Stimulated activated CD8-positive, alpha-beta memory T cell treated with anti-CD3 and anti-CD28 coated beads, Interleukin-15, amount 100 ng/mL, for 4 hours (primary cell): ENCODE results near the gene SMARCB1.

ENCODE experiments used
- DNase-seq, 2 donors: peaks; one replicate each; pipeline ENCODE4 v3.0.0-alpha.2; 2020; ENCODE audit warnings: low read depth in 2 of 2

Gene SMARCB1

DNA sequence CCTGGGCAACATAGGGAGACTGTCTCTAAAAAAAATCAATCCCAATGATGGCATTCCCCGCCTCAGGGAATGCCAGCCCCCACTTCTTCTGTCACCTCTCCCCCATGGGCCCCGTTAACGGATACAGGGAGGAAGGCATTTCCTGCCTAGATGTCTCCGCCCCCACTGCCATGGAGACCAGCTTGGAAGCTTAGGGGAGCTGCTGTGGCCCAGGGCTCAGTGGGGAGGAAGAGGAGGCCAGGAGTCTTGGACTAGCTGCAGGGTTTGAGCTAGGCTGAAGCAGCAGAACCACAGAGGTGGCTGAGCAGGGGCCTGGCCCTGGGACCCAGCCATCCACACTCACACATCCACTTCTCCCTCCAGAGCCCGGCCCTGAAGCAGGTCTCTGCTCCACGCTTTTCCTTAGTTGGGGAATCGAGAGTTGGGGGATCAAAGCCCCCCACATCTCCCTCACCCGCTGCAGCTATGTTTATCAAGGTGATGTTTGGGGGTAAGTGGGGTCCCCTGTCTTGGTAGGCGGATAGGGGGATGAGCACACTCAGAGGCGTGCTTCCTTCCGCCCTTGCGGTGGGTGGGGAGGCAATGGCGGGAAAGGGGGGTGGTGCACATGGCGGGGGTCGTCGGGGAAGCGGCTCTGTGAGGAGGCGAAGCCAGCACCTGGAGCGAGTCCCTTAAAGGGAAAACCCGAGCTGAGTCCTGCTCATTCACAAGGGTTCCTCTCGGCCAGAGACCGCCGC lies 23.8 kb upstream of the SMARCB1 start, which contains the start of gene C22orf15:
Gene C22orf15 (plus strand): TSS at position 149 of the 737 bp plus-strand sequence. CDS start 317 bp downstream, at position 466.
- DNase-seq = no peak

GRCh38 chr22:23763579-23763945 lies 23.2 kb upstream of the SMARCB1 start:
- DNase-seq = no peak

DNA sequence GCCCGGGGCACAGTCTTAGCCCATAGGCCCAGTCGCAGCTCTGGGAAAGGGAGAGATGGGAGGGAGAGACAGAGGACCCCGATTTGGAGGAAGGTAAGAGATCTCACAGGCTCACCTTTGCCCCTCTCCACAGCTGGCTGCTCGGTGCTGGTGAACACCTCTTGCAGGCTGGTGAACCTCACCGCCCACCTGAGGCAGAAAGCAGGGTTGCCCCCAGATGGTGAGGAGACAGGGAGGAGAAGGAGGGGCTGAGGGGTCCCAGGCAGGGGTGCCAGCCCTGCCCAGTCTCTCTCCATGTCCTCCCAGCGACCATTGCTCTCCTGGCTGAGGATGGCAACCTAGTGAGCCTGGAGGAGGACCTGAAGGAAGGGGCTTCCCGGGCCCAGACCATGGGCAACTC lies 22.8 kb upstream of the SMARCB1 start:
- no peak for DNase-seq

- no peak for DNase-seq
Observed at GRCh38 chr22:23764899-23765881, 21.6 kb upstream of the SMARCB1 start.

DNA sequence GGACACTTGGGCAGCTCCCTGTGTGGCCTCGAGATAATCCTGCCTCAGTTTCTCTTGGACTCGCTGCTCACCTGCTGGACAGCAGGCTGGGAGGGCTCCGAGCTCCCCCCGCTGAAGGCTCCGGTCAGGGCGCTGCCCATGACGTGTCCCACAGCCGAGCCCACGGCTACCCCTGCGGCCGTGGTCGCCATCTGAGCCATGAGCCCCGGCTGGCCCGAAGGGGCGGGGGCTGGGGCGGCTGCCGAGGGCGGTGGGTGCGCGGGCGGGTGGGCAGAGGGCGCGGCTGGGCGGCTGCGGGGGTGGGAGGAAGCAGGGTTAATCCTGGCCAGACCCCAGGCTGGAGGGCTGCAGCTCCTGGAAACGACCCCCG lies 19.5 kb upstream of the SMARCB1 start:
- no peak for DNase-seq

DNA sequence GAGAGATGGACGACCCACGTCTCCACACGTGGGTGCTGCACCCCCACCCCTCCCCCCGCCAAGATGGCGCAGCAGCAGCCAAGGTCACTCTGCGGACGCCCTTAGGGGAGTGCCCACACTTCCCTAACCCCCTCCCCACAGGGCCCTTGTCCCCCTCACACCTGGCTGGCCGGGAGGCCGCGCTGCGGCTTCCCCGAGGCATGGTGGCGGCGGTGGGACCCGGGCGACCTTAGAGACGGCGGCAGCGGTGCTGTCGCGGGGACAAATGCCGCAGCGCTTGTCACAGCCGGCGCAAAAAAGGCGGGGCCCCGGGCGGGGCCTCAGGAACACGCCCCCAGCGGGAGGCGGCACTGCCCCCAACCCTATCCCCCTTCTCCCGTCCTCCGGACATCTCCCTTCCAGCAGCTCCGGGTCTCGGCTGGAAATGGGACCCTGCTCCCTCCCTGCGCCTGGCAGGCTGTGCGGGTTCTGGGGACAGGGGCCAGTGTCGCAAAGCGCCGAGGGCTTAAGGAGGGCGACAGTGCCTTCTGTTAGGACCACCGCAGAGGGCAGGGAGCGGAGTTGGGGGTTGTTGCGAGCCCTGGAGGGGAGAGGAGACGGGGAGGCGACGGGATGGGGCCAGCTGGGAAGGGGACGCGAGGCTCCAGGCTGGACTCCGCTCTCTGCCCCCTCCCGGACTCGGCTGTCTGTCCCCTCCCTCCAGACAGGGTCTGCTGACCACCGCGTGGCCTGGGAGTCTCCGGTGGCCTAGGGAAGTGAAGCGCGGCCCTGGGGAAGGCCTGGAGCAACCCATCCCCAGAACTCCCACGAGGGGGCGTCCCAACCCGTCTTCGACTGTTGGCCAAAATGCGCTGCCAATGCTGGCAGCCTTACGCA lies 18.9 kb upstream of the SMARCB1 start, which contains the start of gene CHCHD10:
Gene CHCHD10 (minus strand): TSS at position 300 of the 876 bp plus-strand sequence. CDS start 98 bp downstream, at position 202.
- peak in 1 of 2 donors; percentile 52 for DNase-seq

- DNase-seq = no peak
Observed at GRCh38 chr22:23769321-23769965, 17.3 kb upstream of the SMARCB1 start.

GRCh38 chr22:23772315-23772648 lies 14.5 kb upstream of the SMARCB1 start:
- DNase-seq = no peak

- no peak for DNase-seq
Observed at GRCh38 chr22:23772649-23773473, 13.9 kb upstream of the SMARCB1 start, which contains the start of gene MMP11. MMP11 (plus strand) TSS chr22:23772849; CDS start chr22:23772871, 22 bp downstream.

DNA sequence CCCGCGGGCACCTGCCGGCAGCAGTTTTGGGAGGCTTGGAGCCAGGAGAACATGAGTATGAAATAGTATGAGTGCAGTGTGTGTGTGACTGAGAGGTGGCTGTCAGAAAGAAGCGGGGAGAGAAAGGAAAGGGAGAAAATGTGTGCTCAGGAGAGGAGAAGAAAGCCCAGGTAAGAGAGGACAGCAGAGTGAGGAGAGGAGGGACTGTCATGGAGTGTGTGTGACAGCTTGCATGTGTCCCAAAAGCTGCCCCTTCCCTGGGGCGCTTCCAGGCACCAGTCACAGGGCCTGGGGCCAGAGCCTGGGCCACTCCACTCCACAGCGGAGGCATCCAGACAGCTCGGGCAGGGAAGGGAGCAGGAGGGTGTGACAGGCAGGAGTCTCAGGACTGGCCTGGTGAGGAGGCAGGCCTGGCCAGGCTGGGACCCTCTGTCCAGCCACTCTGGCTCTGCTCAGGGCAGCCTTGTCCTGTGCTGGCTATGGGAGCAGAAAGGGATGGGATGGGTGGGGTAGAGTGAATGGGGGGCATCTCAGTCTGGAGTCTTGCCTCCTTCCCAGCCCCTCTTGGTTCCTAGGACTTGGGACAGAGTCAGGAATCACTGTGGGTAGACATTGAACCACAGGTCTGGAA lies 13.2 kb upstream of the SMARCB1 start:
- DNase-seq = no peak

GRCh38 chr22:23774114-23774921 lies 12.4 kb upstream of the SMARCB1 start:
- DNase-seq = no peak

- DNase-seq = no peak
Observed at GRCh38 chr22:23774922-23775436, 11.8 kb upstream of the SMARCB1 start.

- no peak for DNase-seq
Observed at GRCh38 chr22:23775779-23776375, 10.9 kb upstream of the SMARCB1 start.

- no peak for DNase-seq
Observed at GRCh38 chr22:23777776-23778576, 8.8 kb upstream of the SMARCB1 start.

GRCh38 chr22:23778577-23778900 lies 8.2 kb upstream of the SMARCB1 start:
- no peak for DNase-seq

DNA sequence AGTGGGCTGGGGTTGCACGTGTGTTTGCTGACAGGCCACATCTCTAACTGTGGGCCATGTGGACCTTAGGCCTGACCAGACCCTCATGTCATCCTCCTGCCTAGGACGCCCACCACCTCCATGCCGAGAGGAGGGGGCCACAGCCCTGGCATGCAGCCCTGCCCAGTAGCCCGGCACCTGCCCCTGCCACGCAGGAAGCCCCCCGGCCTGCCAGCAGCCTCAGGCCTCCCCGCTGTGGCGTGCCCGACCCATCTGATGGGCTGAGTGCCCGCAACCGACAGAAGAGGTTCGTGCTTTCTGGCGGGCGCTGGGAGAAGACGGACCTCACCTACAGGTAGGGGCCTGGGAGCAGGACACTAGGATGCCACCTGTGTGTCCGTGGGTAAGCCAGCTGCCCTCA lies 7.7 kb upstream of the SMARCB1 start:
- DNase-seq = no peak

DNA sequence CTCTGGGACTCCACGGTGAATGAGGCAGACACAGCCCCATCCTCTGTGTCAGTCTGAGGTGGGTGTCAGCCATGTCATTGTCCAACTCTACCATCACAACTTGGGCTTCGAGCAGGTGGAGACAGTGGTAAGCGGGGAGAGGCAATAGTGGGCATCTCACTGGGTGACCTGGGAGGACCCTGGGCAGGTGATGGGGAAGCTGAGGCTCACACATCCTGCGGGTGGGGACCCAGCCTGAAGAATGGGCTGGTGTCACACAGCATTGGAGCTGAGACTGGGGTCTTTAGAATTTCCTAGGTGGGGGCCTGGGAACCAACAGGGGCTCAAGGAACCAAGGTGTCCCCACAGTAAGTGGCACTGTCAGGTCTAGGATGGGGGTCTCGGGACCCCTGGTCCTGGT lies 7.0 kb upstream of the SMARCB1 start:
- DNase-seq = no peak
